Measurements from ENCODE around the gene CERT1. TPM values are rescaled to one million over a fixed set of nuclear protein-coding genes. Genes with fewer than 3 reads are reported as not detected.
"Not testable (repeated sequence)": the region's sequence is repeated elsewhere in the genome, so short reads cannot be mapped to it uniquely, and the experiment has no call there.

Gene CERT1
- total RNA-seq, 1 donor from 2014 or later, result 29.3 TPM

GRCh38 chr5:75335952-75336614, 175.3 kb downstream of the CERT1 start:
- intact Hi-C loops (cut with micrococcal nuclease), result no loop called here
- DNase-seq, result no peak
- peak; percentile 55 for ATAC-seq

GRCh38 chr5:75335486-75335885, 175.9 kb downstream of the CERT1 start:
- ATAC-seq, result no peak
- intact Hi-C loops (cut with micrococcal nuclease), result no loop called here
- DNase-seq, result no peak

GRCh38 chr5:75334413-75334812, 177.0 kb downstream of the CERT1 start:
- ATAC-seq; intact Hi-C loops (cut with micrococcal nuclease): not testable (repeated sequence)

GRCh38 chr5:75333759-75334158, 177.7 kb downstream of the CERT1 start:
- intact Hi-C loops (cut with micrococcal nuclease); DNase-seq; ATAC-seq: not testable (repeated sequence)

More at GRCh38 chr5:75334413-75334812, 177.0 kb downstream of the CERT1 start:
- not testable (repeated sequence) for DNase-seq

- no peak for DNase-seq
- ATAC-seq, result no peak
- intact Hi-C loops (cut with micrococcal nuclease), result no loop called here
Observed at GRCh38 chr5:75331095-75332090, 180.0 kb downstream of the CERT1 start.

GRCh38 chr5:75330404-75330803, 181.0 kb downstream of the CERT1 start:
- ATAC-seq (no peak), DNase-seq (no peak)
- intact Hi-C loops (cut with micrococcal nuclease), result no loop called here

Other genes starting within 250 kb of the CERT1 start
- gene HMGCR, start 174.4 kb downstream of the CERT1 start, total RNA-seq, result 10.1 TPM
- gene POLK, start 262 bp upstream of the CERT1 start, total RNA-seq, result 22.2 TPM
- gene ANKDD1B, start 99.8 kb upstream of the CERT1 start, total RNA-seq, result 0.25 TPM
- 2.1 TPM for gene POC5, start 205.8 kb upstream of the CERT1 start, total RNA-seq

Measured in left ventricle myocardium superior (tissue), 1 donor.